Measurements from ENCODE around the gene HTR5A. TPM values are rescaled to one million over a fixed set of nuclear protein-coding genes. Genes with fewer than 3 reads are reported as not detected.

HTR5A gene
- total and polyA plus RNA-seq, 9 donors = not detected

DNA sequence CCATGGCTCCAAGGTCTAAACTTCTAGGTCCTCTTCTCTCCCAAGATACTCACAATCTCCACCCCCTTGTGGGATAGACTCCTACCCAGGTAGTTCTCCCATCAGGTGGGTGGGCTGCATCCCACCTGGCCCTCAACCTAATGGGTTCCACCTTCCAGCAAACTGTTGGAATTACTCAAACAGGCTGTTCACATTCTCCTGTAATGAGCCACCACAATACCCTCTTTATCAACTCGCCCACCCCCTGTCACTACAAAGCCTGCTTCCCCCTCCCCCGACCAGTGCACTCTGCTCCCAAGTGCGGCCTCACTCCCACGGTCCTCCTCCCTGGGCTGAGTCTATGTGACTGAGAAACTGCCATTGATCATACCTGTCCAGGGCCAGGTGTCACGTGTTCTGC lies 10.4 kb upstream of the HTR5A start:
- Histone ChIP-seq H3K4me1 (ENCODE audit: insufficient read depth) (no peaks in the 10 kb centered on the region), H3K27ac (no peak overlapping the region)

DNA sequence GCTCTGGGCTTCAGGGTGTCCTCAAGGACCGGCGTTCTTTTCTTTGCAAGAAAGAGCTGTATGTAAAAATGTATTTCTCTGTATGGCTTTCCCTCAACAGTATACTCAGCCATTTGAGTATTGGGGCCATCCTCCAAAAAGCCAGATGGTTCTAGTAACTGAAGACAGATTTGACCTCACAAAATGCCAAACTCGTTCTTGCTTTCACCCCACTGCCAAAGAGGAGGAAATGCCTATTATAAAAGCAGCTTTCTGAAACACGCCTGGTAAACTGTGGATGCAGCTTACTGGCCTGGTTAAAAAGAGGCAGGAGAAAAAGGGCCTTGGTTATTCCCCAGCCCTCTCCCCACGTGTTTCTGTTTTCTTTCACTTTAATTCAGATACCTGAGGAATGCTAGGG lies 7.7 kb upstream of the HTR5A start:
- Histone ChIP-seq H3K4me1 (ENCODE audit: insufficient read depth) (no peaks in the 10 kb centered on the region), H3K4me3 (no peak overlapping the region), H3K27ac (no peak overlapping the region), H3K9me3 (no peaks in the 10 kb centered on the region), H3K27me3 (no peaks in the 10 kb centered on the region), H3K36me3 (no peaks in the 10 kb centered on the region)
- intact Hi-C loops (cut with DNase I) = no loop called here
- DNase-seq = no peak
- no peak for TF ChIP-seq POLR2A (IDR thresholded peaks at IDR 0.05)
- no peak for TF ChIP-seq EP300 (IDR thresholded peaks at IDR 0.05)
- TF ChIP-seq, protein P1, sequence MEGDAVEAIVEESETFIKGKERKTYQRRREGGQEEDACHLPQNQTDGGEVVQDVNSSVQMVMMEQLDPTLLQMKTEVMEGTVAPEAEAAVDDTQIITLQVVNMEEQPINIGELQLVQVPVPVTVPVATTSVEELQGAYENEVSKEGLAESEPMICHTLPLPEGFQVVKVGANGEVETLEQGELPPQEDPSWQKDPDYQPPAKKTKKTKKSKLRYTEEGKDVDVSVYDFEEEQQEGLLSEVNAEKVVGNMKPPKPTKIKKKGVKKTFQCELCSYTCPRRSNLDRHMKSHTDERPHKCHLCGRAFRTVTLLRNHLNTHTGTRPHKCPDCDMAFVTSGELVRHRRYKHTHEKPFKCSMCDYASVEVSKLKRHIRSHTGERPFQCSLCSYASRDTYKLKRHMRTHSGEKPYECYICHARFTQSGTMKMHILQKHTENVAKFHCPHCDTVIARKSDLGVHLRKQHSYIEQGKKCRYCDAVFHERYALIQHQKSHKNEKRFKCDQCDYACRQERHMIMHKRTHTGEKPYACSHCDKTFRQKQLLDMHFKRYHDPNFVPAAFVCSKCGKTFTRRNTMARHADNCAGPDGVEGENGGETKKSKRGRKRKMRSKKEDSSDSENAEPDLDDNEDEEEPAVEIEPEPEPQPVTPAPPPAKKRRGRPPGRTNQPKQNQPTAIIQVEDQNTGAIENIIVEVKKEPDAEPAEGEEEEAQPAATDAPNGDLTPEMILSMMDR (IDR thresholded peaks at IDR 0.05) = no peak
- WGBS, 3 donors = 29 to 41% (median 30%) methylated on average over 5 of the region's 5 CpGs

More for the DNA sequence above, 10.4 kb upstream of the HTR5A start:
- H3K36me3 ChIP-seq = no peaks in the 10 kb centered on the region
- no peaks in the 10 kb centered on the region for H3K27me3 ChIP-seq
- no peak overlapping the region for H3K4me3 ChIP-seq
- no peak for DNase-seq
- WGBS, 3 donors = 42 to 53% (median 49%) methylated on average over 5 of the region's 5 CpGs
- no peaks in the 10 kb centered on the region for H3K9me3 ChIP-seq
- TF ChIP-seq POLR2A (IDR thresholded peaks at IDR 0.05) (no peak), EP300 (IDR thresholded peaks at IDR 0.05) (no peak)
- TF ChIP-seq, protein P1 (IDR thresholded peaks at IDR 0.05) = no peak
- intact Hi-C loops (cut with DNase I) = no loop called here

- Histone ChIP-seq H3K27me3 (no peaks in the 10 kb centered on the region), H3K36me3 (no peaks in the 10 kb centered on the region), H3K27ac (no peak overlapping the region), H3K4me3 (no peak overlapping the region), H3K9me3 (no peaks in the 10 kb centered on the region), H3K4me1 (ENCODE audit: insufficient read depth) (no peaks in the 10 kb centered on the region)
- WGBS, 3 donors = 51 to 70% (median 62%) methylated on average over 4 of the region's 4 CpGs
- DNase-seq = no peak
- TF ChIP-seq, protein P1 (IDR thresholded peaks at IDR 0.05) = no peak
- TF ChIP-seq EP300 (IDR thresholded peaks at IDR 0.05) (no peak), POLR2A (IDR thresholded peaks at IDR 0.05) (no peak)
- intact Hi-C loops (cut with DNase I) = no loop called here
These were observed 5.9 kb upstream of the HTR5A start for GRCh38 chr7:155064186-155064585.

- H3K36me3 ChIP-seq = no peaks in the 10 kb centered on the region
- intact Hi-C loops (cut with DNase I) = no loop called here
- peaks cover 3% of the 10 kb centered on the region for H3K4me1 ChIP-seq (ENCODE audit: insufficient read depth)
- H3K4me3 ChIP-seq = no peak overlapping the region
- H3K27me3 ChIP-seq = no peaks in the 10 kb centered on the region
- no peak overlapping the region for H3K27ac ChIP-seq
- 50 to 60% (median 50%) methylated on average over 7 of the region's 7 CpGs for WGBS, 3 donors
- no peaks in the 10 kb centered on the region for H3K9me3 ChIP-seq
- DNase-seq = no peak
- no peak for TF ChIP-seq EP300 (IDR thresholded peaks at IDR 0.05)
- no peak for TF ChIP-seq POLR2A (IDR thresholded peaks at IDR 0.05)
- TF ChIP-seq, protein P1 (IDR thresholded peaks at IDR 0.05) = no peak
These were observed 3.6 kb upstream of the HTR5A start for GRCh38 chr7:155066417-155066950.
